Activated CD4-positive, alpha-beta T cell treated with anti-CD3 and anti-CD28 coated beads for 36 hours (primary cell): ENCODE data around the gene CDRT15. TPM values are rescaled to one million over a fixed set of nuclear protein-coding genes. Genes with fewer than 3 reads are reported as not detected.
"Not testable (repeated sequence)": the region's sequence is repeated elsewhere in the genome, so short reads cannot be mapped to it uniquely, and the experiment has no call there.

Source experiments
- ATAC-seq: fragments of 200-7000 bp; cut with Tn5 transposase; one replicate; pipeline ENCODE4 v1.10.0; 2021; ENCODE audit warnings: mild to moderate bottlenecking, moderate library complexity
- CTCF ChIA-PET: fragments of 350-600 bp; sonication (Branson Sonifier 250); formaldehyde crosslinking; loops from one replicate; lab custom pipeline; 2021; ENCODE audit warnings: antibody characterized with exemption; lab: Charles Lee
- POLR2A ChIA-PET: fragments of 350-600 bp; sonication (Branson Sonifier 250); formaldehyde crosslinking; loops from one replicate; lab custom pipeline; 2021; ENCODE audit warnings: antibody characterized with exemption, inconsistent platforms; lab: Charles Lee
- DNase-seq: peaks from one replicate; pipeline ENCODE4 v3.0.0-alpha.2; 2020
- H3K27ac Mint-ChIP-seq: one replicate; pipeline ENCODE4 v1.8.0; 2021; ENCODE audit warnings: mixed read lengths
- H3K27me3 Mint-ChIP-seq: one replicate; pipeline ENCODE4 v1.8.0; 2021; ENCODE audit warnings: mixed read lengths
- H3K36me3 Mint-ChIP-seq: one replicate; pipeline ENCODE4 v1.8.0; 2021; ENCODE audit warnings: low read depth, mixed read lengths
- H3K4me1 Mint-ChIP-seq: one replicate; pipeline ENCODE4 v1.8.0; 2021; ENCODE audit warnings: mixed read lengths
- H3K4me3 Mint-ChIP-seq: one replicate; pipeline ENCODE4 v1.8.0; 2021; ENCODE audit warnings: mild to moderate bottlenecking, moderate library complexity, mixed read lengths
- H3K9me3 Mint-ChIP-seq: one replicate; pipeline ENCODE4 v1.8.0; 2021; ENCODE audit warnings: low read depth, mixed read lengths
- intact Hi-C, 2 experiments: fragments of 100-400 bp; cut with DNase I in 1 of 2; cut with micrococcal nuclease in 1 of 2; formaldehyde crosslinking; loops; one replicate each; pipeline versions ENCODE4 v1.14.2 to v1.15.1; 2022 to 2024; cut with DNase I, micrococcal nuclease
- total RNA-seq, 2 experiments: library from RNA; stranded (reverse); gene quantifications; one replicate each; pipeline ENCODE4 v1.2.3, GENCODE V29; 2021

The CDRT15 gene
- total RNA-seq, 2 experiments from 2014 or later, result not detected

DNA sequence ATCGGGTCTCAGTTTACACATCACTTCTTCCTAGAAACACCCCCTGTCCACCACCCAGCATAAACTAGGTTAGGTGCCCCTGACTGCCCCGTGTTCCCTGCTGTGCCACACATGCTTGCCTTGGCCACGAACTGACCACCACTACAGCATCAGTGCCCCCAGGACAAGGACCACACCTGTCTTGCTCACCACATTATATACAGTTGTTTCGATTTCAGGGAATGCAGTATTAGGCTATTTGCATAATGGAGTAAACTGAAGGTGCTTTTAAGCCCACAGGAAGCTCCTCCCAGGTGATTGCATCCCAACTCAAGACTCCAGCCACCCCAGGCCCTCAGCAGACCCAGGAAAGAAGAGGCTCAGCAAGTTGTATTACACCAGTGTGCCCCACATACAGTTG, 50.2 kb downstream of the CDRT15 start:
- H3K4me3 Mint-ChIP-seq, H3K27ac Mint-ChIP-seq, H3K36me3 Mint-ChIP-seq, DNase-seq, CTCF ChIA-PET, intact Hi-C loops, H3K27me3 Mint-ChIP-seq, ATAC-seq, H3K9me3 Mint-ChIP-seq, POLR2A ChIA-PET: not testable (repeated sequence)
- peaks cover 24% of the 10 kb centered on the region for H3K4me1 Mint-ChIP-seq

Other genes with a start within 250 kb of the CDRT15 start
- gene COX10, start 167.4 kb downstream of the CDRT15 start, total RNA-seq, result 10 to 100 TPM; 22.0 to 32.5 TPM
- gene HS3ST3B1, start 64.2 kb upstream of the CDRT15 start, total RNA-seq, result 1 to 10 TPM; 5.0 to 5.7 TPM